Sigmoid colon (tissue), 7 donors: Measurements from ENCODE around the gene KCNH5. TPM values are rescaled to one million over a fixed set of nuclear protein-coding genes. Genes with fewer than 3 reads are reported as not detected.

ENCODE experiments used
- DNase-seq: peaks from one replicate; pipeline ENCODE4 v3.0.0-alpha.2; 2019
- H3K27ac ChIP-seq, 4 donors: fragments of 200-600 bp; sonication (generic); one replicate each; pipeline ENCODE4 v1.5.1; 2016 to 2019; ENCODE audit warnings: mild to moderate bottlenecking in 1 of 4
- H3K27me3 ChIP-seq, 3 donors: fragments of 200-600 bp; sonication (generic); one replicate each; pipeline ENCODE4 v1.5.1; 2019; ENCODE audit warnings: mild to moderate bottlenecking in 1 of 3
- H3K36me3 ChIP-seq, 4 donors: fragments of 200-600 bp; sonication (generic); one replicate each; pipeline ENCODE4 v1.5.1; 2016 to 2019
- H3K4me1 ChIP-seq, 4 donors: fragments of 200-600 bp; sonication (generic); one replicate each; pipeline ENCODE4 v1.5.1; 2017 to 2019
- H3K4me3 ChIP-seq, 4 donors: fragments of 200-600 bp; sonication (generic); one replicate each; pipeline ENCODE4 v1.5.1; 2017 to 2019; ENCODE audit warnings: mild to moderate bottlenecking in 2 of 4, moderate library complexity in 1 of 4
- H3K9me3 ChIP-seq, 4 donors: fragments of 200-600 bp in 3 of 4; sonication (generic) in 3 of 4; one replicate each; pipeline versions ENCODE4 v1.5.1 to v1.6.1; 2013 to 2019
- CTCF ChIP-seq, 4 experiments: fragments of 450-650 bp in 3 of 4; fragments of 200-600 bp in 1 of 4; IDR thresholded peaks; one replicate each; pipeline ENCODE4 v1.5.1; 2016 to 2019; ENCODE audit warnings: antibody characterized with exemption in 4 of 4, mild to moderate bottlenecking in 3 of 4, moderate library complexity in 2 of 4
- EP300 ChIP-seq, 4 donors: sonication (generic); formaldehyde crosslinking; IDR thresholded peaks; one replicate each; pipeline ENCODE4 v1.6.1; 2017; ENCODE audit warnings: antibody characterized with exemption in 4 of 4
- POLR2A ChIP-seq, 2 donors: fragments of 450-650 bp; IDR thresholded peaks; one replicate each; pipeline ENCODE4 v1.6.1; 2016; ENCODE audit warnings: antibody characterized with exemption in 2 of 2, mild to moderate bottlenecking in 2 of 2, moderate library complexity in 2 of 2
- POLR2AphosphoS5 ChIP-seq, 4 donors: sonication (generic); formaldehyde crosslinking; IDR thresholded peaks; one replicate each; pipeline ENCODE4 v1.6.1; 2017; ENCODE audit warnings: antibody characterized with exemption in 4 of 4
- WGBS, 2 donors: extraction: QIAGEN DNeasy Blood & Tissue Kit; methylation state at CpG; one replicate each; pipeline ENCODE4 v1.1.7; 2013; 5-methylcytosine and 5-hydroxymethylcytosine counted together
- intact Hi-C: fragments of 100-400 bp; cut with DNase I; formaldehyde crosslinking; loops from one replicate; pipeline ENCODE4 v1.15.1; 2023
- polyA plus RNA-seq, 3 donors: library from polyadenylated mRNA; stranded (reverse); fragments of 200-250 nt; gene quantifications; one replicate each; pipeline ENCODE4 v1.2.3, GENCODE V29; 2013
- total RNA-seq, 4 donors: library from RNA; depleted of rRNA; stranded (reverse); fragments of >200 nt; gene quantifications; one replicate each; pipeline ENCODE4 v1.1.0, GENCODE V29; 2016
- donor health status: healthy with polysubstance abuse.
- donor health status: Bipolar disorder and iron deficiency.
- donor health status: healthy.

Gene KCNH5
- total and polyA plus RNA-seq, 7 donors = 0.09 to 0.36 (median 0.27) TPM; not detected in 2

DNA sequence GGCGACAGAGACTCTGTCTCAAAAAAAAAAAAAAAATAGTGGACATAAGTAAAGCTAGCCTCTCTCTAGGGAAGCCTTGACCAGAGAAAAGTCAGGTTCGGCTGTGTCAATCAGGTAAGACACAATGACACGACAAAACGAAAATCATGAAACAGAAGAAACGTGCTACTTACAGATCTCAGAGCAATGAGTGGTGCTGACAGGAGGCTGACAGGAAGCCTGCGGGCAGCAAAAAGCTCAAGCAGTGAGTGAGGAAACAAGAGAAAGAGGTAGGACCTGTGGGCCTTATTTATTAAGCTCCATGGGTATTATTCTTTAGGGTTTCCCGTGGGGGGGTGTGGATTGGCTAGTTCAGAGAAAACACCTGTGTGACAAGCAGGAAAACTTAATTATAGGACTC, 363.1 kb downstream of the KCNH5 start:
- no peak for DNase-seq
- TF ChIP-seq EP300 (IDR thresholded peaks at IDR 0.05) = no peak
- no peak for TF ChIP-seq POLR2A (IDR thresholded peaks at IDR 0.05)
- no peak for TF ChIP-seq CTCF (IDR thresholded peaks at IDR 0.05)
- no peak for TF ChIP-seq POLR2AphosphoS5 (IDR thresholded peaks at IDR 0.05)
- intact Hi-C loops = no loop called here

DNA sequence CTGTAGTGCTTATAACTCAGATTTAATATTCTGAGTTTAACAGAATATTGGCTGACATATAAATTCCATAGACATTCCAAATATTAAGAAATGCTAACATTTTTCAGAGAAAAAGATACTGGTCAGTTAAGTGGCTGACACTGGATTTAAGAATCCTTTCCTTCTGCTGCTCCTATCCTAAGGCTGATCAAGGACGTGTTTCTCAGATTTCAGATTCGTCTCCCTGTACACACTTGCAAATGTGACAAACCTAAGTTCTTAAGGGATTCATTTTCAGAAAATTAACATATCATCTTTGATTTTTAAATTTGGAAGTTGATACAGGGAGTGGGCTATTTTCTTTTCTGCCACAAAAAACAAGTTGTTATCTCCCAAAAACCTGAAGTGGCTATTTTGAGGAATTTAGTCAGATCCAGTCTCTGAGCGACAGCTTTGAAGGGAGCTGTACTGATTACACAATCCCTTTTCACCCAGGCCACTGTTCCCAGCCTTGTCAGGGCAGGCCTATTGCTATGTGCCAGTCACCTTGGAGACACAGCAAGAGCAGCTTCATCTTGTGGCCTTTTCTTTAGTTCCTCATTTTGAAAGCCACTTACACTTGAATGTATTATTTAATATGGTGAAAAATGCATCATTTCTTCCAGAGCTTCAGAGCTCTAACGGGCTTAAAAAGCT, 370.6 kb downstream of the KCNH5 start:
- TF ChIP-seq POLR2A (IDR thresholded peaks at IDR 0.05) (no peak), POLR2AphosphoS5 (IDR thresholded peaks at IDR 0.05) (no peak), EP300 (IDR thresholded peaks at IDR 0.05) (no peak), CTCF (IDR thresholded peaks at IDR 0.05) (no peak)
- Histone ChIP-seq H3K36me3 (no peaks in the 10 kb centered on the region), H3K27ac (no peak overlapping the region), H3K4me1 (no peaks in the 10 kb centered on the region), H3K27me3 (no peaks in the 10 kb centered on the region), H3K9me3 (no peaks in the 10 kb centered on the region), H3K4me3 (no peak overlapping the region)
- intact Hi-C loops = no loop called here
- 62 to 65% methylated on average over 4 of the region's 4 CpGs for WGBS, 2 donors
- DNase-seq = no peak

More for the DNA sequence above, 363.1 kb downstream of the KCNH5 start:
- 86 to 87% methylated on average over 7 of the region's 7 CpGs for WGBS, 2 donors
- no peaks in the 10 kb centered on the region for H3K9me3 ChIP-seq
- H3K27ac ChIP-seq = no peak overlapping the region
- H3K36me3 ChIP-seq = no peaks in the 10 kb centered on the region
- no peaks in the 10 kb centered on the region for H3K4me1 ChIP-seq
- H3K4me3 ChIP-seq = no peak overlapping the region
- no peaks in the 10 kb centered on the region for H3K27me3 ChIP-seq

GRCh38 chr14:62673014-62673755, 372.1 kb downstream of the KCNH5 start:
- Histone ChIP-seq H3K36me3 (no peaks in the 10 kb centered on the region), H3K4me1 (no peaks in the 10 kb centered on the region), H3K9me3 (no peaks in the 10 kb centered on the region), H3K27me3 (no peaks in the 10 kb centered on the region), H3K27ac (no peak overlapping the region), H3K4me3 (no peak overlapping the region)
- no peak for DNase-seq
- 87 to 88% methylated on average over 4 of the region's 4 CpGs for WGBS, 2 donors
- no peak for TF ChIP-seq POLR2A (IDR thresholded peaks at IDR 0.05)
- TF ChIP-seq EP300 (IDR thresholded peaks at IDR 0.05) = no peak
- TF ChIP-seq CTCF (IDR thresholded peaks at IDR 0.05) = no peak
- TF ChIP-seq POLR2AphosphoS5 (IDR thresholded peaks at IDR 0.05) = no peak
- intact Hi-C loops = no loop called here

DNA sequence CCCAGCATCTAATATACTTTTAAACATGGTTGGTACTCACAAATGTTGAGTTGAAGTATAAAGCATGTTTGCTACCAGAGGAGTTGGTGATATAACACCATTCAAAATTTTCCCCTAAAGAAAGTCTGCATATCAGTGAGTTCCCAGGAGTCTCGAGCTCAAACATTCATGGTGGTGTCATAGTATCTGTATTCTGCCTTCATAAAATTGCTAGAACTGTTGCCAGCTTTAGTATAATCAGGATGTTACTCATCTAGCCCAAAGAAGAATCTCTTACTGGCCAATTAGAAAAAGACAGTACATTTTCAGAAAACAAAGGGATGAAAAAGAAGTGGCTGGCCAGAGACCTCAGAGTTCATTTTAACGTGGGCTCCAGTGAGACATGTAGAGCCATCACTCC, 374.7 kb downstream of the KCNH5 start:
- intact Hi-C loops = no loop called here
- WGBS, 2 donors = 44 to 74% methylated on average over 2 of the region's 2 CpGs
- H3K27ac ChIP-seq = no peak overlapping the region
- no peaks in the 10 kb centered on the region for H3K4me1 ChIP-seq
- no peaks in the 10 kb centered on the region for H3K9me3 ChIP-seq
- no peak for DNase-seq
- H3K36me3 ChIP-seq = no peaks in the 10 kb centered on the region
- no peak overlapping the region for H3K4me3 ChIP-seq
- TF ChIP-seq EP300 (IDR thresholded peaks at IDR 0.05) = no peak
- no peak for TF ChIP-seq POLR2AphosphoS5 (IDR thresholded peaks at IDR 0.05)
- no peak for TF ChIP-seq POLR2A (IDR thresholded peaks at IDR 0.05)
- TF ChIP-seq CTCF (IDR thresholded peaks at IDR 0.05) = no peak
- no peaks in the 10 kb centered on the region for H3K27me3 ChIP-seq
